IPS-15b (cell line): ENCODE measurements around the gene MMP15.
"Not testable (repeated sequence)": the region's sequence is repeated elsewhere in the genome, so short reads cannot be mapped to it uniquely, and the experiment has no call there.

Source experiments
- H3K27me3 ChIP-seq: one replicate; pipeline ENCODE4 v1.6.1; 2013; ENCODE audit warnings: low read length; ENCODE audit not compliant: control insufficient read depth, insufficient read depth
- H3K36me3 ChIP-seq: one replicate; pipeline ENCODE4 v1.6.1; 2013; ENCODE audit warnings: low read length; ENCODE audit not compliant: control insufficient read depth, insufficient read depth
- H3K4me1 ChIP-seq: one replicate; pipeline ENCODE4 v1.6.1; 2013; ENCODE audit warnings: mild to moderate bottlenecking, low read length; ENCODE audit not compliant: control insufficient read depth, insufficient read depth
- H3K4me3 ChIP-seq: one replicate; pipeline ENCODE4 v1.5.1; 2013; ENCODE audit warnings: low read depth, low read length
- H3K9ac ChIP-seq: one replicate; pipeline ENCODE4 v1.6.1; 2013; ENCODE audit warnings: low read depth, mild to moderate bottlenecking, low read length
- H3K9me3 ChIP-seq: one replicate; pipeline ENCODE4 v1.6.1; 2013; ENCODE audit warnings: mild to moderate bottlenecking, low read length; ENCODE audit not compliant: control insufficient read depth, insufficient read depth

MMP15 gene

DNA sequence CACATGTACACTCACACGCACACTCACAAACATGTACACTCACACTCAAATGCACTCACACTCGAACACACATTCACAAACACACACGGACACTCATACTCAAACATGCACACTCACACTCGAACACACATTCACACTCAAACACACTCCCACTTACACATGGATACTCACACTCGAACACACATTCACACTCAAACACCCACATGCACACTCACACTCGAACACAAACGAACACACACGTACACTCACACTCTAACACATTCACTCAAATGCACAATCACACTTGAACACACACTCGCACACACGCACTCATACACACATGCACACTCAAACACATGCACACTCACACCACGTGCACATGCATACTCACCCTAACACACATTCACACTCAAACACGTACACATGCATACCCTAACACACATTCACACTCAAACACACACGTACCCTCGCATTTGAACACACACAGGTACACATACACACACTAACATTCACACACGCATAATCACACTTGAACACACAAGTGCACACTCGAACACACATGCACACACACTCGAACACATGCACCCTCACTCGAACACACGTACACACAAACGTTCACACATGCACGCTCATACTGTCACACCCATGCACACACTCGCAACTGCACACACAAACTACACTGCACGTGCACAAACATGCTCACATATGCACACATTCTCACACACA is 61.8 kb downstream of the MMP15 start:
- peaks cover 4% of the 10 kb centered on the region for H3K4me1 ChIP-seq
- H3K9ac ChIP-seq = no peak overlapping the region
- H3K36me3 ChIP-seq = no peaks in the 10 kb centered on the region
- no peaks in the 10 kb centered on the region for H3K27me3 ChIP-seq
- no peaks in the 10 kb centered on the region for H3K9me3 ChIP-seq
- H3K4me3 ChIP-seq = no peak overlapping the region

DNA sequence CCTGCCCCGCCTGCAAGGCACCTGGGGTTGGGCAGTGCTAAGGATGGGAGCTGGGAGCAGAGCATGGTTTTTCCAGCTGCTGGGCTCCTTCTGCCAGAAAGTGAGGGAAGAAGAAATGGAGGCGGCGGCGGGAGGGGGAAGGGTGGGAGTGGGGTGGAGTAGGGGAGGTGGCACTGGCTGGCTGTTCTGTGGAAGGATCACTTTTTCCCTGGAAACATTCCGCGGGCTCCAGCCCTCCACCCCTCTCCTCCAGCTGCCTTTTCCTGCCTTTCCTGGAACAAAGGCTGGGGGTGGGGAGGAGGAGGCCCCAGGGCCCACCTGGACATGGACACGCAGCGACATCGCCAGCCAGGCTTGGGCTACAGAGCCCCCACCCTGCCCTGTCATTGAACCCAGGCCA is 62.5 kb downstream of the MMP15 start:
- H3K9ac ChIP-seq = no peak overlapping the region
- no peaks in the 10 kb centered on the region for H3K36me3 ChIP-seq
- no peaks in the 10 kb centered on the region for H3K9me3 ChIP-seq
- H3K4me1 ChIP-seq = peaks cover 4% of the 10 kb centered on the region
- H3K27me3 ChIP-seq = no peaks in the 10 kb centered on the region
- no peak overlapping the region for H3K4me3 ChIP-seq

DNA sequence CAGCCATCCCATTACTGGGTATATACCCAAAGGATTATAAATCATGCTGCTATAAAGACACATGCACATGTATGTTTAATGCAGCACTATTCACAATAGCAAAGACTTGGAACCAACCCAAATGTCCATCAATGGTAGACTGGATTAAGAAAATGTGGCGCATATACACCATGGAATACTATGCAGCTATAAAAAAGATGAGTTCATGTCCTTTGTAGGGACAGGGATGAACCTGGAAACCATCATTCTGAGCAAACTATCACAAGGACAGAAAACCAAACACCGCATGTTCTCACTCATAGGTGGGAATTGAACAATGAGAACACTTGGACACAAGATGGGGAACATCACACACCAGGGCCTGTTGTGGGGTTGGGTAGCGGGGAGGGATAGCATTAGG is 64.8 kb downstream of the MMP15 start:
- not testable (repeated sequence) for H3K36me3 ChIP-seq, H3K4me1 ChIP-seq, H3K27me3 ChIP-seq, H3K4me3 ChIP-seq, H3K9ac ChIP-seq, H3K9me3 ChIP-seq

DNA sequence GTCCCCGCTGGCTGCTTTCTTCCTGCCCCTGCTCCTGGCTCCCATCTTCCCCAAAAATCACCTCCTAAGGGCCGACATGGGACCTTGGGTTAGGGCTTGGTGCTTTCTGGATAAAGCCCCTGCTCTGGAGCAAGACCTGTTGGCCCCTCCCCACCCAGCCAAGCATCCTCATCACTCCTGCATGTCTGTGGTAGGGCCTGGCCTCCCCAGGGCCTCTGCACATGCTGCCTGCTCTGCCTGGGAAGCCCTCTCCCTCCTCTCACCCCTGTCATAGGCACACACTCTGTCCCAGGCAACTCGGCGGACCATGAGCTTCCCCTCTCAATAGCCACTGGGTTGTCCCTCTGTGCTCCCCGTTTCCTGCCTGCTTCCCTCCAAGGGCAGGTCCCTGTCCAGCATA is 68.5 kb downstream of the MMP15 start:
- peaks cover 6% of the 10 kb centered on the region for H3K4me1 ChIP-seq
- peaks cover 2% of the 10 kb centered on the region for H3K27me3 ChIP-seq
- H3K36me3 ChIP-seq = no peaks in the 10 kb centered on the region
- H3K9me3 ChIP-seq = no peaks in the 10 kb centered on the region
- no peak overlapping the region for H3K9ac ChIP-seq
- no peak overlapping the region for H3K4me3 ChIP-seq

DNA sequence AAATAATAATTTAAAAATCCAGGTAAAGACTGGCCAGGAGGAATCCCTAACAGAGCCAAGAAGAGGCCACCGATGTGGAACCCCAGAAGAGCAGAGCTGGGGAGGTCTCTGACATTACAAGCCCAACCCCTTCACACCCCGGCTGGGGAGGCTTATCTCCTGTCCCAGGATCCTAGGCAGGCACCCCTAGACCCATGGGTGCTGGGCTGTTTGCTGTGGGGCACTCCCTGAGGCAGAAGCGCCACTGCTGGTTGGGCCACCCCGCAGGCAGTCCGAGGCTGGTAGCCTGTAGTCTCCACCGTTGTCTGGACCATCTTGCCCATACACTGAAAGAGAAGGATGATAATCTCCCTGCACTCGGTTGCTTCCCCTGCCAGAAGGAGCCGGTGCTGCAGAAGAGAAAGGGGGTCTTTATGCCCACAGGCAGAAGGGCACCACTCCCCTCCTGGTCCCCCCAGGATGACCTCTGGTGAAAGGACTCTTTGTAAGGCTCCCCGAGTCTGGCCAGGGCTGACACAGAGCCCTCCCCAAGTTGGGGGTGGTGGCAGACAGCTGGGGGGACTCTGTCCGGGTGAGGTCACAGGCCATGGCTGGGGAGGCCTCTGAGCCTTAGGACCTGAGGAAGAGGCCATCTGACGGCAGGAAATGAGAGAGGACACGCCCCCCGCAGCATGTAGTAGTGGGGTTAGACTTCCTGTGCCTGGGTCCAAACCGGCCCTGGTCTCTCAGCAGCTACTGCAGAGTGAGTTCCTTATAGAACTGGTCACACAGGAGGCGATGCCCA is 69.4 kb downstream of the MMP15 start:
- no peaks in the 10 kb centered on the region for H3K36me3 ChIP-seq
- peaks cover 2% of the 10 kb centered on the region for H3K27me3 ChIP-seq
- H3K4me1 ChIP-seq = peaks cover 6% of the 10 kb centered on the region
- H3K9me3 ChIP-seq = no peaks in the 10 kb centered on the region
- no peak overlapping the region for H3K9ac ChIP-seq
- H3K4me3 ChIP-seq = no peak overlapping the region

DNA sequence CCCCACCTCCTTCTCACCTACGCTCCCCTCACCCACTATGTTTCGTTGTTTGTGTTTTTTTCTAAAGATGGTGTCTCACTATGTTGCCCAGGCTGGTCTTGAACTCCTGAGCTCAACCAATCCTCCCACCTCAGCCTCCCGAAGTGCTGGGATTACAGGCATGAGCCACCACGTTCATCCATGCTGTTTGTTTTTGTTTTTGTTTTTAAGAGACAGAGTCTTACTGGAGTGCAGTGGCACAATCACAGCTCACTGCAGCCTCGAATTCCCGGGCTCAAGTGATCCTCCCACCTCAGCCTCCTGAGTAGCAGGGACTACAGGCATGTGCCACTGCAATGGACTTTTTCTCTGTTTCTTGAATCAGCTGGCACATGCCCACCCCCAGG is 70.0 kb downstream of the MMP15 start:
- H3K36me3 ChIP-seq, H3K4me3 ChIP-seq, H3K4me1 ChIP-seq, H3K27me3 ChIP-seq, H3K9me3 ChIP-seq, H3K9ac ChIP-seq: not testable (repeated sequence)

DNA sequence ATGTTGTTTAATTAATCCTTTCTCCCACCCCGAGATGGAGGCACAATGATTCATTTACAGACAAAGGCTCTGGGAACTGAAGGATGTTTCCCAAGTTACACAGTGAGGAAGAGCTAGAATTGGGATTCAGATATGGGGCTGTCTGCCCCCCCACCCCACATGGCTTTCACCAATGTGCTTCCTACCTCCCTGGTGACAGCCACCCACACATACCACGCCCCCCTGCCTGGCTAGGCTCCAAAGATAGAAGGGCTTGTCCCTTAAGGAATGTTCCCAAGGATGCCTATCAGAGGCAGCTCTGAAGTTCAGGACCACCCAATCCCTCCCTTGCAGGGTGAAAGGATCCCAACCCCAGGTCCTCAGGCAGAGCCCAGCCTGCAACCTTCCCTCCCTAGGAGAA is 70.7 kb downstream of the MMP15 start:
- Histone ChIP-seq H3K4me1 (peaks cover 6% of the 10 kb centered on the region), H3K36me3 (no peaks in the 10 kb centered on the region), H3K27me3 (peaks cover 2% of the 10 kb centered on the region), H3K4me3 (no peak overlapping the region), H3K9me3 (no peaks in the 10 kb centered on the region), H3K9ac (no peak overlapping the region)
